T47D (cell line): ENCODE measurements around the gene SMU1.

Source experiments
- DNase-seq, 2 experiments: peaks; one replicate each; pipeline versions ENCODE4 v3.0.0 to v3.0.0-alpha.2; 2011 to 2012; ENCODE audit warnings: low read depth in 1 of 2, low spot score in 1 of 2
- JUND ChIP-seq: IDR thresholded peaks from 2 replicates; pipeline ENCODE4 v1.6.1; 2012; ENCODE audit warnings: low read depth
- in situ Hi-C: cut with HindIII; loops from 2 replicates; pipeline ENCODE4 v1.10.0; 2016; ENCODE audit warnings: low sequenced_read_pairs, low pct_unique_long_range_greater_than_20kb

The SMU1 gene

DNA sequence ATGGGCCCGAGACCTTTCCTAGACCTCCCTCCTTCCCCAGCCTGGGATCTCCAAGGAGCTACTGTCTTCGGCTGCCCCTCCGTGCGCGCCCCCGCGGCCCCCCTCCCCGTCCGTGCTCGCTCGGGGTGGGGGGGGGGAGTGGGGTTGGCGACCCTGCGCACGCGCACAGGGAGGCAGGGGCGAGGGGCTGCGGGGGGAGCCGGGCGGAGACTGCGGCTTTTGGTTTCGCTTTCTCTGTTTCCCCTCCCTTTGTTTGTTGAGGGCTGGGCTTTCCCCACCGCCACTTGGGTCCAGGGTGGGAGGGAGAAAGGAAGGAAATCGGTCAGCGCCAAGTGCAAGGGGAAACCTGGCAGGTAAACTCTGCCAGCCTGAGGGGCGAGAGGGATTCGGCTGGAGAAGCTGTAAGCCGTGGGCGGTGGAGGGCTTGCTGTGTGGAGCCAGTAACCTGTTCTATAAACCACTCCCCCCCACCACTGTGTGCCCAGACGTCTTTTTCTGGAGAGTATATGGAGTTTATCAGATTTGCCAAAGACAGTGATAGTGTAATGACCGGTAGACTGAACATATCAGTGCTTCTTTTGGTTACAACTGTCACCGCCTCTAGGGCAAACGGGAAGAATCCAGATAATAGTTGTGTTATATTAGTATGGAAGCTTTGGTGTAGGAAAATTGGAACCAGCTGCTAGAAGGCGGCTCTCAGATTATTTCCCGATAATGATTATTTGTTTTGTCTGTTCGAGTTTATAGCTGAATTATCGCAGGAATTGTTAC, 50.7 kb downstream of the SMU1 start:
- TF ChIP-seq JUND: no peak
- in situ Hi-C loops: no loop called here
- peak in 1 of 2 experiments; percentile 33 for DNase-seq

- no peak for TF ChIP-seq JUND
- DNase-seq: peak; percentile 54 to 93
- in situ Hi-C loops: no loop called here
Measured at GRCh38 chr9:33024966-33025571, 51.4 kb downstream of the SMU1 start, which contains the start of gene DNAJA1. TSS of gene DNAJA1 (plus strand) at chr9:33025273. CDS start at chr9:33026485, 1,212 bp downstream.

DNA sequence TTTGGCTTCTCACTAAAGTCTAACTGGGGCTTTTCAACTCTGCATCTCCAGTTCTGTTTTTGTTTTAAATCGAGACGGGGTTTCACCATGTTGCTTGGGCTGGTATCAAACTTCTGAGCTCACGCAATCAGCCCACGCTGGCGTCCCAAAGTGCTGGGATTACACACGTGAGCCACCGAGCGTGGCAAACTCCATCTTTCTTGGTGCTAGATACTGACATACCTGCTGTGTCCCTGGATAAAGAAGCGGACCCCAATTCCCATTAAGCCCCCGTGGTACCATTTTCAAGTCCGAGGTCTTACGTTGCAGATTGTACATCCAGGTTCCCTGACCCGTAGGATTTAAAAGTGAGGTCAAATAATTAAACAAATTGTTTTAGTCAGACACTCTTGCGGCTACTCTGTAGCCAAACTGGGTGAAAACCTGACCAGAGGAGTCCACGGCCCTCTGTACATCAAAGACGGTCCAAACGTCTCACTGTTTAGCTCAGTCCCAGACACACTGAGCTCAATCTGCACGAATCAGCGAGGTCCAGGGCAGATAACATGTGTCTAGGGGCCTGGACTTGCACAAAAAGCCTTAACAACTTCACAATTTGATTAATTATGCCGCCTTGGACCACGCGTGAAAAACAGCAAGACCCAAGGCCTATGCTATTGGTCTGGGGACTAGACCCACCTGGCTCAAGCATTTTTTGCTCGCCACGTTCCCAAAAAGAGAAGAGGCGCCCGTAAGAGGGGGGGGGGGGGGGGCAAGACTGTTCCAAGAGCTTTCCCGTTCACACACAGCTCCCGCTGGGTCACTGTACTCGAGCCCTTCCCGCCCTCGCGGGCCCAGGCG, 52.1 kb downstream of the SMU1 start:
- TF ChIP-seq JUND: no peak
- no peak for DNase-seq
- in situ Hi-C loops: no loop called here

DNA sequence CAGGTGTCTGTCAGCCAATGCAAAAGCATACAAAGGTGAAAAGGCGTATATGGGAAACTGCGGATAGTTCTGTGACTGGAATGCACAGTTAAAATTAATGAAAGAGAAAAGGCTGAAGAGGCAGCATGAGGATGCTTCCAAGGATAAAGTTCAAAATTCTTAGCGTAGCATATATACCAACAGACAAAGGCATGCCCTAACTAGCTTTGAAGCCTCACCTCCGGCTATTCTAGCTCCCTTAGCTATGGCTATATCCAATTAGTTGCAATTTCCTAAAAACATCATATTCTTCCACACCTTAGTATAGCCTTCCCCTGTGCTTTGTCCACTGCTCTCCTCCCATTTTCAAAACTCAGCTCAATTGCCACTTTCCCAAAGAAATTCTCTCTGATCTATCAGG, 52.8 kb downstream of the SMU1 start:
- DNase-seq: no peak
- in situ Hi-C loops: no loop called here
- no peak for TF ChIP-seq JUND

DNA sequence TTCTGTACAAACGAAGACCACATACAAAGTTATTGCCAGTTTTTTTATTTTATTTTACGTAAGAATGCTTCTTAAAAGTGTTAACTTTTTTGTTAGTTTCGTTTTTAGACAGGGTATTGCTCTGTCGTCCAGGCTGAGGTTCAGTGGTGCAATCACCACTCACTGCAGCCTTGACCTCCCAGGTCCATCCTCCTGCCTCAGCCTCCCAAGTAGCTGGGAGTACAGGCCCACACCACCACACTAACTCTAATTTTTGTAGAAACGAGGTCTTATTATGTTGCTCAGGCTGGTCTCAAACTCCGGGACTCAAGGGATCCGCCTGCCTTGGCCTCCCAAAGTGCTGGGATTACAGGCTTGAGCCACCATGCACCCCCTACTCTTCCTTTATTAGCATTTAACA, 53.7 kb downstream of the SMU1 start:
- no peak for DNase-seq
- no peak for TF ChIP-seq JUND
- in situ Hi-C loops: no loop called here

GRCh38 chr9:33022303-33022702, 54.2 kb downstream of the SMU1 start:
- no peak for TF ChIP-seq JUND
- no peak for DNase-seq
- in situ Hi-C loops: no loop called here

DNA sequence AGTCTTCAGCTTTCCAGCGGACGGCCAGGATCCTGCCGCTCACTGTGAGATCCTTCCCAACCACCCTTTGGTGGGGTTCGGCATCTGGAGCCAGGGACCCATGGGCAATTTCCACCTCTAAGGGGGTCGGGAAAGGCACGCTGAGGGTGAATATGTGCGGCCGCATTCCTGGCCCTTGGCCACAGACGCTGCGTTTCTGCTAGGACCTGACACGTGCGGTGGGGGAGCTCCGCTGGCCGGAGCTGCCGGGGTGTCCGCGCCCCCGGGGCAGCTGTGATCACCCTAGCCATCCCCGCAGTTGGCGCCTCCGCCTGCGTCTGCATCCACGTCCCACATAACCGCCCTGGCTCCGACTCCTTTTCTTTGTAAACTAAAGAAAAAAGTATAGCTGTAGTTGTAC, 56.7 kb downstream of the SMU1 start:
- no peak for DNase-seq
- in situ Hi-C loops: no loop called here
- no peak for TF ChIP-seq JUND

DNA sequence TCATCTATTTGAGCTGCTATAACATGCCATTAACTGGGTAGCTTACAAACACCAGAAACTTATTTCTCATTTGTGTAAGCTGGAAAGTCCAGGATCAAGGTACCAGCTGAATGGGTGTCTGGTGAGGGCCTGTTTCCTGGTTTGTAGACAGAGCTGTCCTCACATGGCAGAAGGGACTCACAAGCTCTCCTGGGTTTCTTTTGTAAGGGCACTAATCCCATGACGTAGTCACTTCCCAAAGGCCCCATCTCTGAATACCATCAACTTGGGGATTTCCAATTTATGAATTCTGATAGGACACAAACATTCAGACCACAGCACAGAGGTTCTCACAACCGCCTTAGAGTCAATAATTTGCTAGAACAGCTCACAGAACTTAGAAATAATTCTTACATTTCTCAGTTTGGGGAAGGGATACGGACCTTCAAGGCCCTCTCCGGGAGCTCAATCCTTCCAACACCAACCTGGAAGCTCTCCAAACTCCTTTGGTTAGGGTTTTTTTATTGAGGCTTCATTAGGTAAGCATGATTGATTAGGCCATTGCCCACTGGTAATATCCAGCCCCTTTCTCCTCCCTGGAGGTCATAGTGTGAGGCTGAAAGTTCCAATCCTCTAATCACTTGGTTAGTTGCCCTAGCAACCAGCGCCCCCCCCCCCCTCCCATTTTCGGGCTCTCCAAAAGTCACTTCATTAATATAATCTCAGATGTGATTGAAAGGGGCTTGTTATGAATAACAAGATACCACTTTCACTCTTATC, 59.0 kb downstream of the SMU1 start:
- in situ Hi-C loops: no loop called here
- DNase-seq: no peak
- TF ChIP-seq JUND: no peak

- no peak for DNase-seq
- in situ Hi-C loops: no loop called here
- TF ChIP-seq JUND: no peak
Measured at GRCh38 chr9:33014665-33015014, 61.8 kb downstream of the SMU1 start.

DNA sequence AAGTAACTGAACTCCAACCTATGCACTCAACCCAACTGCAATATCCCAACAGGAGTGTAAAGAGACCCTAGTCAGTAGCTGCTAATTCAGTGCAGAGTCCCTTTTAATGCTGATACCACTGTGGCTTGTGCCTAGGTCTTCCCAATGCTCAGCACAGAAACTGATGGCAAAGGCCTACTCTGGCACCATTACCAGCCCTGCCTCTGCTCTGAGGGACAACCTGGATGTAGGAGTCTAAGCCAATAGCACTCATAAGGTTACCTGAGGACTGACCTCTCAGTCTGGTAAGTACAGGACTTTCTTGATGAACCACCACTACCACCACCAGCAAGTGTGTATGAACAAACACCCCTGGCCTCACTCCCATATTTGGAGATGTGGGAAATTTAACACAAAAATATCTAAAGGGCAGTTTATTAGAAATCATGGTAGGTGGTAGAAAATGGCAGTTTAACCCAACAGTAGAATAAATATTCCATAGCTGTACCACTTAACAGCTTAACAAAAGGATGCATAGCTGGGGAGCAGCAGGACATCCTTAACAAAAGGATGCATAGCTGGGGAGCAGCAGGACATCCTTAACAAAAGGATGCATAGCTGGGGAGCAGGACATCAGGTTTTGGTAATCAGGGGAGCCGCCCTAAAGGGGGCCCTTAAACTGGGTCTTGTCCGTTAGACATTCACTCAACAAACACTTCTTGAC, 62.4 kb downstream of the SMU1 start:
- no peak for DNase-seq
- in situ Hi-C loops: no loop called here
- TF ChIP-seq JUND: no peak

DNA sequence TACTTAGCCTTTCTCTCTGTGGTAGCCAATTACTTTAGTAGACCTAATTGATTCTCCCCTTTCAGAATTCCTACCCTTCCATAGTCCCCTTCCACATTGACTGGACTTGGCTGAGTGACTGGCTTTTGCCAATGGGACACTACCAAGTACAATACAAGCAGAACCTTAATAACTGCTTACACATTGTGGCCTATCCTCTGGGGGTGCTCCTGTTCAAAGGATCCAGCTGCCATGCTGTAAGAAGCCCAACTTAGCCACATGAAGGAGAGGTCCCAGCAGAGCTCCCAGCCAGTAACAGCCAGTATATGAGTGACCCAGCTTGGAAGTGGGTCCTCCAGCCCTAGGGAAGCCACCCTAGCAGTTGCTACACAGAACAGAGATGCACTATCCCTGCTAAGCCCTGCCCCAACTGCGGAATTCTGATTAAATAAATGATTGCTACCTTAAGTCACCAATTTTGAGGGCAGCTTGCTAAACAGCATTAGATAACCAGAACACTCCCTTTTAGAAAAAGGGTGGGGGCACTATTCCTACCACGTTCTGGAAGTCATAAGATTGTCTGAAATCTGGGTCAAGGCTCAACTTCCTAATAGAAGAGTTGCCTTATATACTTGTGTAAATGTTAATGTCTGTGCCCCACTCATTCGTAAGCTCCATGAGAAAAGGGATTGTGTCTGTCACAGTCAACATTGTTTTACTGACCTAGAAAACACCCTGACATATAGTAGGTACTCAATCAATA, 64.0 kb downstream of the SMU1 start:
- in situ Hi-C loops: no loop called here
- no peak for DNase-seq
- TF ChIP-seq JUND: no peak
